ENCODE results near the gene ACTRT2.

Gene ACTRT2

GRCh38 chr1:3061566-3061965 is 40.3 kb downstream of the ACTRT2 start:
- Histone ChIP-seq H3K4me1 (ENCODE audit: insufficient read depth, insufficient read length) (peaks cover 14% of the 10 kb centered on the region), H3K4me3 (ENCODE audit: insufficient read length, low read depth) (no peak overlapping the region), H3K9ac (ENCODE audit: insufficient read length, low read depth) (no peak overlapping the region), H3K9me3 (ENCODE audit: insufficient read depth, low read length) (no peaks in the 10 kb centered on the region), H3K36me3 (ENCODE audit: insufficient read depth, insufficient read length, low read length) (no peaks in the 10 kb centered on the region), H3K27me3 (ENCODE audit: insufficient read depth, insufficient read length) (peaks cover 39% of the 10 kb centered on the region)
- no peak for DNase-seq (ENCODE audit: low read depth, low spot score)
- TF ChIP-seq ZNF274 (IDR thresholded peaks at IDR 0.05; ENCODE audit: low read depth, low read length): no peak
- TF ChIP-seq SUZ12 (IDR thresholded peaks at IDR 0.05; ENCODE audit: extremely low read depth, insufficient read depth, insufficient read length): no peak
- TF ChIP-seq YY1 (IDR thresholded peaks at IDR 0.05; ENCODE audit: insufficient read depth, insufficient read length): no peak

DNA sequence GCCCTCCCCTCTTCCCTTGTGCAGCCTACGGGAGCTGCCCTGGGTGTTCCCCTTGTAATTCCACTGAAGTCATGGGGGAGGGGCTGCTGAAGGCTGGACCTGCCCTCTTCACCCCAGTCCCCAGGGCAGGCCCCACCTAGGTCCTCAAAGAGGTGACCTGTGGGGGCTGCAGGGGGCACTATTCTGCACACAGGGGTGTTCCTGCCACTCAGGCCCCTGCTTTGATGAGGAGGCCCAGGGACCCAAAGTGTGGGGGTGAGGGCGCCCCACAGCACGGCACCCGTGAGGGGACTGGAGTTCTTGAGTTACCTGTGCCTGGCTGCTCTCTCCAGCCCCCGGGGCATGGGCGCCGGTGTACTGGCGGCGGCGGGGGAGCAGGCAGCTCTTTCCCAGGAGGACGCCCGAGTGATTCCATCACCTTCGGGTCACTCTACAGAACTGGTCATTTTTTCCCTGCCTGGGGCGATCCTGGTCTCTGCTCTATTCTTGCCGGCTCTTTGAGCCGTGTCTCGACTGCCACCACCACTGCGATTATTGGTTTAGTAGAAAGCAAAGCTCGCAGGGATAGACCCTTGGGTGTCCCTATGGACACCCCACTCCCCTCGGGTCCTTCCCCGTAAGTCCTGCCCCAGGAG is 40.8 kb downstream of the ACTRT2 start:
- peak overlapping the region; percentile 56 for H3K9ac ChIP-seq (ENCODE audit: insufficient read length, low read depth)
- H3K4me3 ChIP-seq (ENCODE audit: insufficient read length, low read depth): peak overlapping the region; percentile 21
- H3K9me3 ChIP-seq (ENCODE audit: insufficient read depth, low read length): no peaks in the 10 kb centered on the region
- peaks cover 14% of the 10 kb centered on the region for H3K4me1 ChIP-seq (ENCODE audit: insufficient read depth, insufficient read length)
- DNase-seq (ENCODE audit: low read depth, low spot score): no peak
- H3K36me3 ChIP-seq (ENCODE audit: insufficient read depth, insufficient read length, low read length): no peaks in the 10 kb centered on the region
- TF ChIP-seq SUZ12 (IDR thresholded peaks at IDR 0.05; ENCODE audit: extremely low read depth, insufficient read depth, insufficient read length): no peak
- no peak for TF ChIP-seq YY1 (IDR thresholded peaks at IDR 0.05; ENCODE audit: insufficient read depth, insufficient read length)
- no peak for TF ChIP-seq ZNF274 (IDR thresholded peaks at IDR 0.05; ENCODE audit: low read depth, low read length)
- H3K27me3 ChIP-seq (ENCODE audit: insufficient read depth, insufficient read length): peaks cover 45% of the 10 kb centered on the region

DNA sequence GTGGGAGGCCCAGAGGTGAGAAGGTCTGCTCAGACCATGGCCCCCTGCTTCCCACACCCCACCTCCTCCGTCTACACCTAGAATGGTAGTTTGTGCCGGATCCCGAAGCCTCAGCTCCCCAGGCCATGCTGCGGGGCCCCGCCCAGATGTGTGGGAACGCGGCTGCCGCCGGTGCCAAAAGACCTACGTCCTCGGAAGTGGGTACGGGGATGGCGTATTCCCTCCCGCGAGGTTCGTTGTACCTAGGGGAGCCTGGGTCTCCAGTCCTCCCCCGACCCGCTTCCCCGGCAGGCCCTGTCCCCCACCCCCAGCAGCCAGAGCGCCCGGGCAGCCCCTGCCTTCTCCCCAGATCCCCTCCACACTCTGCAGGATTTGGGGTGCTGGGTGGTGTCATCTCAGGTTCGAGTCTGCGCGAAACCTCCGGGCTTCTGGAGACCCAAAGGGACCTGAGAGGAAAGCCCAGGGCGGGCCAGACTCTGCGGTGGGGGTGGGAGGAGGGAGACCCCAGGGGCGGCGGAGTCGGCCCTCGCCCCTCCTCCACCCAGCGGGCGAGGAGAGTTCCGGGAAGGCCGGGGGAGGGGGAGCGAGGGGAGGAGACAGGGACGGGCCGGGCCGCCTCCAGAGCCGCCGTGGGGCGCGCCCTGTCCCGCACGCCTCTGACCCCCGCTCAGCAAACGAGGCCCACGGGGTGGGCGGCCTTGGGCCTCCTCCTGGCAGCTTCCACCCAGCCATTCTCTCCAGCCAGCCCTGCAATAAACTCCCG is 41.5 kb downstream of the ACTRT2 start:
- no peak for DNase-seq (ENCODE audit: low read depth, low spot score)
- Histone ChIP-seq H3K27me3 (ENCODE audit: insufficient read depth, insufficient read length) (peaks cover 52% of the 10 kb centered on the region), H3K9ac (ENCODE audit: insufficient read length, low read depth) (peak overlapping the region; percentile 72), H3K36me3 (ENCODE audit: insufficient read depth, insufficient read length, low read length) (no peaks in the 10 kb centered on the region), H3K4me1 (ENCODE audit: insufficient read depth, insufficient read length) (peaks cover 14% of the 10 kb centered on the region), H3K4me3 (ENCODE audit: insufficient read length, low read depth) (peak overlapping the region; percentile 47), H3K9me3 (ENCODE audit: insufficient read depth, low read length) (no peaks in the 10 kb centered on the region)
- no peak for TF ChIP-seq ZNF274 (IDR thresholded peaks at IDR 0.05; ENCODE audit: low read depth, low read length)
- no peak for TF ChIP-seq SUZ12 (IDR thresholded peaks at IDR 0.05; ENCODE audit: extremely low read depth, insufficient read depth, insufficient read length)
- TF ChIP-seq YY1 (IDR thresholded peaks at IDR 0.05; ENCODE audit: insufficient read depth, insufficient read length): no peak

DNA sequence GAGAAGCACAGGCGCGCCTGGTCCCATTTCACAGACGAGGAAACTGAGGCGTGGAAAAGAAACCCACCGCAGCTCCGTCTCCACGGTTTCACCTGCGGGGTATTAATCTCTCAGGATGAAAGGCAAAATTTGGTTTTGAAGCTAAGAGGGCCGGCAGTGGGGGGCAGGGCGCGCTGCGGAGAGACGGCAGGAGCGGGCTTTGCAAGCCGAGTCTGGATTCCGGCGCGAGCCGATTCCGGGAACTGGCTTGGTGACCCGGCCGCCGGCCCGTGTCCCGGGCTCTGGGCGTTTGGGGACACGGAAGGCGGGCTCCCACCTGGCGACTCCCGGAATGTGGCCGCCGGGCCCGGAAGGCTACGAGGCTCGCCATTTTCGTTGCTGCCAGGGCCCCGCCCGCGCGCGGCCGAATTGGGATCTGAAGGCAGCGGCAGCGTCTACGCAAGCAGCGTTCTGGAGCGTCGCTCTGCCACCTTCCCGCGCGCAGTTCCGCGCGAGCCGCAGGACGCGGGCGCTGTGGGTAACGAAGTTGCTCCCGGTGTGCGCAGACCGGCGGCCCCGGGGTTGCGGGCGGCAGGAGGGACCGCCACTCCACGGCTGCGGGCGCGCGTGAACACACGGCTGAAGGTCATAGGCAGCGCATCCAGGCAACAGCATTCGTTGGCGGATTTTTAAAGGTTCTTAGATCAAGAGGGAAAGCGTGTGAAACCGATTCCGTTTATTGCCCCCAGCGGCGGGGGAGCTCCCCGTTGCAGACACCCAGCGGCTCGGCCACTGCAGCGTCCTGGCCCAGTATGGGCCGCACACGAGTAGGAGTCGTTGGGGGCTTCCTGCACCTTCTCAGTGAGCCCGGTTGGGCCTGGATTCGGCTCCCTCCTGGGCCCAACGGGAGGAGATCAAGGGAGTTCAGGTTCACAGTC is 42.4 kb downstream of the ACTRT2 start:
- peak overlapping the region; percentile 47 for H3K4me3 ChIP-seq (ENCODE audit: insufficient read length, low read depth)
- TF ChIP-seq ZNF274 (IDR thresholded peaks at IDR 0.05; ENCODE audit: low read depth, low read length) (no peak), YY1 (IDR thresholded peaks at IDR 0.05; ENCODE audit: insufficient read depth, insufficient read length) (no peak), SUZ12 (IDR thresholded peaks at IDR 0.05; ENCODE audit: extremely low read depth, insufficient read depth, insufficient read length) (peak; percentile 25)
- DNase-seq (ENCODE audit: low read depth, low spot score): no peak
- peaks cover 14% of the 10 kb centered on the region for H3K4me1 ChIP-seq (ENCODE audit: insufficient read depth, insufficient read length)
- no peaks in the 10 kb centered on the region for H3K36me3 ChIP-seq (ENCODE audit: insufficient read depth, insufficient read length, low read length)
- peaks cover 58% of the 10 kb centered on the region for H3K27me3 ChIP-seq (ENCODE audit: insufficient read depth, insufficient read length)
- peak overlapping the region; percentile 72 for H3K9ac ChIP-seq (ENCODE audit: insufficient read length, low read depth)
- H3K9me3 ChIP-seq (ENCODE audit: insufficient read depth, low read length): no peaks in the 10 kb centered on the region

DNA sequence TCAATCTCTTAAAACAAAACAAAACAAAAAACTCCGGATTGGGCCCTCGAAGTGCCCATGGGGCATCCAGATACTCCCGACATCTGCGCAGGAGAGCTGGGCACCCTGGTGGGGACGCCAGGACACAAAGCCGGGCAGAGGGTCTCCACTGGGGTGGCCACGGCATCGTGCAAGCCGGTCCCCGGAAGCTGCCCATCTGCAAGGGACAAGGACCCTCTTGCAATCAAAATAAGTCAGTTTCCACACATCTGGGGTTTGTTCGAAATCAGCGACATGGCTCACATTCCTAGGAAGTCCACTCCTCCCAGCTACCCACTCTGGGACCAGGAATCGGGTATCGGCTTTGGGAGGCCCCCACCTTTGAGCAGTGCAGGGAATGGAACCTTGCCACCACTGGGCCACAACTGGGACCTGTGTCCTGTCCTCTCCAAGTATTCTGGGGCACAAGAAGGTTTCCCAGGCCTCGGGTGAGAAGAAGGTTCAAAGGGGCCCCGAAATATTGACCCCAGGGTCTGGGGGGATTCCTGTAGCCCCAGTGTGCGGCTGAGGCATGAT is 43.1 kb downstream of the ACTRT2 start:
- peaks cover 14% of the 10 kb centered on the region for H3K4me1 ChIP-seq (ENCODE audit: insufficient read depth, insufficient read length)
- peaks cover 56% of the 10 kb centered on the region for H3K27me3 ChIP-seq (ENCODE audit: insufficient read depth, insufficient read length)
- no peak overlapping the region for H3K9ac ChIP-seq (ENCODE audit: insufficient read length, low read depth)
- no peak for DNase-seq (ENCODE audit: low read depth, low spot score)
- H3K4me3 ChIP-seq (ENCODE audit: insufficient read length, low read depth): no peak overlapping the region
- TF ChIP-seq ZNF274 (IDR thresholded peaks at IDR 0.05; ENCODE audit: low read depth, low read length) (no peak), SUZ12 (IDR thresholded peaks at IDR 0.05; ENCODE audit: extremely low read depth, insufficient read depth, insufficient read length) (peak; percentile 12), YY1 (IDR thresholded peaks at IDR 0.05; ENCODE audit: insufficient read depth, insufficient read length) (no peak)
- H3K9me3 ChIP-seq (ENCODE audit: insufficient read depth, low read length): no peaks in the 10 kb centered on the region
- no peaks in the 10 kb centered on the region for H3K36me3 ChIP-seq (ENCODE audit: insufficient read depth, insufficient read length, low read length)

- DNase-seq (ENCODE audit: low read depth, low spot score): no peak
- TF ChIP-seq YY1 (IDR thresholded peaks at IDR 0.05; ENCODE audit: insufficient read depth, insufficient read length) (no peak), SUZ12 (IDR thresholded peaks at IDR 0.05; ENCODE audit: extremely low read depth, insufficient read depth, insufficient read length) (no peak), ZNF274 (IDR thresholded peaks at IDR 0.05; ENCODE audit: low read depth, low read length) (no peak)
- H3K4me1 ChIP-seq (ENCODE audit: insufficient read depth, insufficient read length): peaks cover 14% of the 10 kb centered on the region
- no peak overlapping the region for H3K9ac ChIP-seq (ENCODE audit: insufficient read length, low read depth)
- no peaks in the 10 kb centered on the region for H3K36me3 ChIP-seq (ENCODE audit: insufficient read depth, insufficient read length, low read length)
- no peaks in the 10 kb centered on the region for H3K9me3 ChIP-seq (ENCODE audit: insufficient read depth, low read length)
- no peak overlapping the region for H3K4me3 ChIP-seq (ENCODE audit: insufficient read length, low read depth)
- H3K27me3 ChIP-seq (ENCODE audit: insufficient read depth, insufficient read length): peaks cover 58% of the 10 kb centered on the region
These were observed 43.6 kb downstream of the ACTRT2 start for GRCh38 chr1:3064901-3065300.

Data from NT2/D1 (cell line).